Neutrophil (primary cell): ENCODE measurements around the gene HOXD1.
A peak's percentile ranks its signal among the peaks of the same experiment; 100 is the strongest.

ENCODE experiments used
- H3K27ac ChIP-seq: fragments of 200-600 bp; sonication (generic); 2 replicates; pipeline ENCODE4 v1.5.1; 2016; ENCODE audit warnings: mild to moderate bottlenecking, moderate library complexity
- H3K27me3 ChIP-seq: fragments of 200-600 bp; sonication (generic); 2 replicates; pipeline ENCODE4 v1.6.0; 2016; ENCODE audit warnings: mild to moderate bottlenecking
- H3K36me3 ChIP-seq: fragments of 200-600 bp; sonication (generic); 2 replicates; pipeline ENCODE4 v1.5.1; 2017
- H3K4me1 ChIP-seq, 2 experiments: fragments of 200-600 bp in 1 of 2; sonication (generic) in 1 of 2; 1 replicate in 1 of 2; 2 replicates in 1 of 2; pipeline versions ENCODE4 v1.5.1 to v1.6.1; 2013 to 2016; ENCODE audit warnings: low read depth in 1 of 2, low read length in 1 of 2, mild to moderate bottlenecking in 1 of 2, moderate library complexity in 1 of 2; ENCODE audit not compliant: control insufficient read depth in 1 of 2, insufficient read depth in 1 of 2
- H3K4me3 ChIP-seq, 2 experiments: fragments of 200-600 bp in 1 of 2; sonication (generic) in 1 of 2; 1 replicate in 1 of 2; 2 replicates in 1 of 2; pipeline ENCODE4 v1.5.1; 2013 to 2016; ENCODE audit warnings: low read depth in 1 of 2, low read length in 1 of 2, mild to moderate bottlenecking in 1 of 2, moderate library complexity in 1 of 2
- H3K9me3 ChIP-seq: fragments of 200-600 bp; sonication (generic); 2 replicates; pipeline ENCODE4 v1.5.1; 2016
- CTCF ChIP-seq: fragments of 200-600 bp; sonication (generic); IDR thresholded peaks from 2 replicates; pipeline ENCODE4 v1.5.1; 2016; ENCODE audit warnings: antibody characterized with exemption

The HOXD1 gene

DNA sequence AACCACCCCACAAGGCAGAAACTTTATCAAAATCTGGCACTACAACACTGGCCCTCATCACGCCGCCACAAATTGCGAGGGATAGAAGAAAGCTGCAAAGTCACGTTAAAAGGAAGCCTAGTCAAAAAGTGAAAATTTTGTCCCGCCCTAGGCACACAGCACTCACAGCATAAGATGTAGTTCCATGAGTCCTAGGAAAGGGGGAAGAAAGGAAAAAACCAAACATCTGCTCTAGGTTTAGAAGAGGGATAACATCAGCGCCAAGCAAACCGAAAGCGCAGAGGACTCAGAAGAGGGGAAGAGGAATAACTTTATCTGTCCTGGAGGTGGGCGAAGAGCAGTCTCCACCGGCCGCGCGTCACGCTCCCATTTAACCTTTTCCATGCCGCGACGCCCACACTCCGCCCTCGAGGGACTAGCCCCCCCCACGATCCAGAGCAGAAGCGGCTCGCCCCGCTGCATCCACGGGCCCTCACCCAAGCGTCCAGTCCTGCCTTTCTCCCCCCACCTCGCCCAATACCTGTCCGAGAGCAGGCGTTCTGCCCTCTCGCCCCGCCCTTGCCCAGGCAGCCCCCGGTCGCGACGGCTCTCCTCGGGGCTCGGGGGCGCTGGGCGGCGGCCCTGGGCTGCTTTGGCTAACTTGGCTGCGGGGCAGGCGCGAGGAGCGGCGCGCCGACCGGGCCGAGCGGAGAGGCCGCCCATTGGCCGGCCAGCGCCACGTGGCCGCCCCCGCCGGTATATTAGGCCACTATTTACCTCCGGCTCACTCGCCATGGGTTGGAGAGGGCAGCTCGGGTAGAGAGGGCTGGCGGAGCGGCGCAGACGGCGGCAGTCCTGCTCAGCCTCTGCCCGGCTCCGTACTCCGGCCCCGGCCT lies at the start of gene HOXD1:
TSS of gene HOXD1 (plus strand) at position 770 of the 875 bp plus-strand sequence. CDS start 134 bp downstream, outside the sequence.
- Histone ChIP-seq H3K4me1 (peaks cover 24 to 28% of the 10 kb centered on the region in 2 experiments), H3K27me3 (peaks cover 100% of the 10 kb centered on the region), H3K27ac (no peak within 1 kb of the TSS)

DNA sequence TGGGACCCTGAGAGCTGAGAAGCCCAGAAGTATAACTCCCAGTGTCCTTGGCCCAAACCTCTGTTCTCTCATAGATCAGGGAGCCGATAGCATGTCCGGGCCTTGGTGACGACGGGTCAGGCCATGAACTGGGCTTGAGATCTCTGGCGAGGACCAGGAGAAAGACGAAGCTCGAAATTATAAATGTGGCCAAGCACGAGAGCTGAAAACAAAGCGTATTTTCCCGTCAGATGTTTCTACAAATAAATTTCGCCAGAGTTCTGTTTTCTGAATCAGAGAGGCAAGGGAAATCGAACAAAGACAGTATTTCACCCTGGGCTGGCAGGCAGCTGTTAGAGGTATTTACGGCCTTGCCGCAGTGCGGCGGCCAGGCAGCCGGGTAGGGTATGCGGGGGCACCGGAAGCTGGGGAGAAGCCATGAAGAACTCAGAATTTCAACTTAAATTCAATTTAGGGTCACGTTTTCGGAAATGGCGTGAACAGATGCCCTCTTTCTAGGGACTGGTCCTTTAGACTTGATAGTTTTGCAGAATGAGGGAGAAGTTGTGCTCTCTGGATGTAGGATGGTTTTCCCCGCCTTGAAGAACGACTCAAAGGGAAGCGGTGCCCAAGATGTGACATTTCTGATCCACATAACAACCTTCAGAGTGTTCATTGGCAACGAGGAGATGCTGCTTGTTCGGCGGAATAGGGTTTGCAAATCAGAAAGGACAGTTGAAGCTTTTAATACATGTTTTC lies 49.4 kb upstream of the HOXD1 start:
- Histone ChIP-seq H3K4me1 (peaks cover 10 to 15% of the 10 kb centered on the region in 2 experiments), H3K4me3 (no peak overlapping the region), H3K9me3 (no peaks in the 10 kb centered on the region), H3K36me3 (no peaks in the 10 kb centered on the region), H3K27ac (no peak overlapping the region), H3K27me3 (peaks cover 100% of the 10 kb centered on the region)
- TF ChIP-seq CTCF = no peak

More for the DNA sequence above, at the start of gene HOXD1:
- no peak for TF ChIP-seq CTCF
- Histone ChIP-seq H3K9me3 (no peaks in the 10 kb centered on the region), H3K4me3 (peak within 1 kb of the TSS; percentile 21 to 54), H3K36me3 (no peaks in the 10 kb centered on the region)

- Histone ChIP-seq H3K27ac (no peak overlapping the region), H3K36me3 (no peaks in the 10 kb centered on the region), H3K4me3 (no peak overlapping the region), H3K9me3 (no peaks in the 10 kb centered on the region), H3K4me1 (peaks cover 10 to 15% of the 10 kb centered on the region in 2 experiments), H3K27me3 (peaks cover 100% of the 10 kb centered on the region)
- TF ChIP-seq CTCF = no peak
Observed at GRCh38 chr2:176139661-176140512, 48.6 kb upstream of the HOXD1 start.

DNA sequence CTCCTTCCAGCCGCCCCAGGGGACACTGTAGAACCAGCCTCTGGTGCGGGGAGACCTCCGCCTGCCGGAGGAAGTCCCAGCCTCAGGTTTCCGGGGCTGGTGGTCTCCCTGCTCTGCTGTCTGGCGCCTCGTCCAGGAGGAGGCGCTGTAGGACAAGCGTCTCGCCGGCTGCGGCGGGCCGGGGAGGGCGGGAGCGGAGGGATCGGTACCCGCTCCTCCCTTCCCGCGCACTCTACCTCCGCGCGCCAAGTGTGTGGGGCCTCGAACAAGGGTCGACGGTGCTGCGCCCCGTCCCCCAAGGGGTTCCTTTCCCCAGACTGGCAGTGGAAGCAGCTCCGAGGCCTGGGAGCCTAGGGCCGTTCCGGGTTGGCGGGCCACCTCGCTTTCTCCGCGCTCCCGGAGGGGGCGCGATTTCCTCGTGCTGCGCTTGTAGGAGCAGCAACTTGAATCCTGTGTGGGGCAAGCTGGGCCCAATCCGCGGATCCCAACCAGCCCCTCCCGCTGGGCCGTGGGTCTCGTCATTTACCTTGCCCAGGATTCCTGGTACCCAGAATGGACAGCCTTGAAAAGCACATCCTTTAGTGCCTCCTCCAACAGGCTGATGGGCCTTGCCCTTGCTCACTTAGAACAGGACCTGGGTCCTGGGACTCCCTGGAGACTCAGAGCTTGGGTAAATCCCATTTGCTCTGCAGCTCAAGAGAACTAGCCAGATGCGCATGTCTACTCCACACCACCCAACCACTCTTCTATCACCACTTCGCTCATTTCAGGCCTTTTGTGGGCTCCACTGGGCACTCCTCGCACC lies 47.8 kb upstream of the HOXD1 start:
- no peaks in the 10 kb centered on the region for H3K9me3 ChIP-seq
- H3K27me3 ChIP-seq = peaks cover 100% of the 10 kb centered on the region
- no peak for TF ChIP-seq CTCF
- peaks cover 9 to 15% of the 10 kb centered on the region in 2 experiments for H3K4me1 ChIP-seq
- no peak overlapping the region for H3K4me3 ChIP-seq
- H3K27ac ChIP-seq = no peak overlapping the region
- no peaks in the 10 kb centered on the region for H3K36me3 ChIP-seq
